ENCODE results near the gene TBC1D32.

DNA sequence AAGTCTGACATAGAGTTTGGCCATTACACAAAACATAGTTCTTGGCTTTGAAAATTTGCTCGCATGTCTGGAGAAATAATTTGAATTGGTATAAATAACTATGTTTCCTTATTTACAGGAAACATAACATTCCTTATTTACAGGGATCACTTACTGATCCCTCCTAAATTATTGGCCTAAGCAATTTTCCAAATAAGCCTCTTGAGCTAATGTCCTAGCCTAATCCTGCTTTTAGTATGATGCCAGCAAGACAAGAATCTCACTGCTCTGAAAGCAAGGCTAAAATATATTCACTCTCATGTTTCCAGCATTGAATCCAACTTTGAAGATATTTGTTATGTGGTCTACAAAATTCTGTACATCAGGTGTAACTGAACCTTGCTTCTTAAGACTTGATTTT is 4.1 kb upstream of the TBC1D32 start:
- TF ChIP-seq CTCF (conservative IDR thresholded peaks at IDR 0.05 in 1 of 2, IDR thresholded peaks at IDR 0.05 in 1 of 2; ENCODE audit: extremely low read depth in 1 of 2, insufficient read depth in 1 of 2, low read depth in 1 of 2, low read length in 2 of 2) (no peak), EZH2 (IDR thresholded peaks at IDR 0.05; ENCODE audit: borderline replicate concordance, low read length) (no peak)
